ENCODE measurements around the gene NELL1. TPM values are rescaled to one million over a fixed set of nuclear protein-coding genes. Genes with fewer than 3 reads are reported as not detected.

Gene NELL1
- total RNA-seq, 2 experiments from 2014 or later: not detected

DNA sequence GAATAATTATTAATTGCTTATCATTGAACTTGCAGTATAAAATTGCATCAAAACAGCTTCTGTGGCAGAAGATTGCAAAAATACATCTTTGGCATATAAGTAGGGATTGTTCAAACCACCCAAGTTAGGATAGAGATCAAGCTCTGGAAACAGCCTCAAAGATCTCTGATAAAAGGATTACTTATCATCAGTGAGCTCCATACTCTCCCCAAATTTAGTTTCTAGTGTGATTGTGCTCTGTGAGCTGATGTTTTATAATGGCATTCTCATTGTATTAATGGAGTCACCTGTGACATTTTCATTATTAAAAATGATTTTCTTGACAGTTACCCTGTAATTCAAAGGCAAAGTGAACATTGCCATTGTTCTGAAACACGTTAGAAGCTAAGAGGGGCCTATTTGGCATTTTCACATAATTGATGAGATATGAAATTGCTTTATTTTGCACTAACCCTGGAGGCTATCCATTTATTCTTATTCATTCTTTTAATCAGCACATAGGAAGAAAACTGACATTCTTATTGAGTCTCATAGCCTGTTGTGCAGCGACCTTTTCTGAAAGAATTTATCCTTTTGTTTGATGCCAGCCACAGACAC, 897.2 kb downstream of the NELL1 start:
- intact Hi-C loops (cut with DNase I, micrococcal nuclease): no loop called here
- no peak for ATAC-seq (ENCODE audit: poor library complexity)

DNA sequence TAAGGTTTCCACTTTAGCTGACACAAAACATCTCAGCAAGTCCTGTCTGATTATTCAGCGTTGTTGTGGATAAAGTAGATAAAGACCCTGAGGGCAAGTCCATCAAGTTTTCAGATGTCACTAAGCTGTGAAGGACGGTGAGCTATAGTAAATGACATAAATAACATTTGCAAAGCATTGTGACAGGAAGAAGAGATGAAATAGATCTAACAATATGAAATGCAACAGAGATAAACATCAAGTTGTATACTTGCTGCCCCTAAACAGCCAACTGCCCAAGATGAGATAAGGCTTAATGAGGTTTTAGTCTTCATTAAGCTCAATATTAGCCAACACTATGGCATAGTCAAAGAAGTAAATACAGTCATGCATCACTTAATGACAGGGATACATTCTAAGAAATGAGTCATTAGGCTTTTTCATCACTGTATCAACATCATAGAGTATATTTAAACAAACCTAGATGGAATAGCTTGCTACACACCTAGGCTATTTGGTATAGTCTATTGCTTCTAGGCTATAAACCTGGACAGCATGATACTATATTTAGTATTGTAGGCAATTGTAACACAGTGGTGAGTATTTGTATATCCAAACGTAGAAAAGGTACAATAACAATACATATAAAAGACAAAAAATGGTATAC, 898.4 kb downstream of the NELL1 start:
- no peak for ATAC-seq (ENCODE audit: poor library complexity)
- Mint-ChIP-seq H3K27me3 (no peaks in the 10 kb centered on the region), H3K4me1 (ENCODE audit: low read depth) (no peaks in the 10 kb centered on the region), H3K36me3 (ENCODE audit: low read depth) (no peaks in the 10 kb centered on the region), H3K4me3 (no peak overlapping the region), H3K27ac (no peak overlapping the region), H3K9me3 (peaks cover 5% of the 10 kb centered on the region)
- TF ChIP-seq, protein P1, sequence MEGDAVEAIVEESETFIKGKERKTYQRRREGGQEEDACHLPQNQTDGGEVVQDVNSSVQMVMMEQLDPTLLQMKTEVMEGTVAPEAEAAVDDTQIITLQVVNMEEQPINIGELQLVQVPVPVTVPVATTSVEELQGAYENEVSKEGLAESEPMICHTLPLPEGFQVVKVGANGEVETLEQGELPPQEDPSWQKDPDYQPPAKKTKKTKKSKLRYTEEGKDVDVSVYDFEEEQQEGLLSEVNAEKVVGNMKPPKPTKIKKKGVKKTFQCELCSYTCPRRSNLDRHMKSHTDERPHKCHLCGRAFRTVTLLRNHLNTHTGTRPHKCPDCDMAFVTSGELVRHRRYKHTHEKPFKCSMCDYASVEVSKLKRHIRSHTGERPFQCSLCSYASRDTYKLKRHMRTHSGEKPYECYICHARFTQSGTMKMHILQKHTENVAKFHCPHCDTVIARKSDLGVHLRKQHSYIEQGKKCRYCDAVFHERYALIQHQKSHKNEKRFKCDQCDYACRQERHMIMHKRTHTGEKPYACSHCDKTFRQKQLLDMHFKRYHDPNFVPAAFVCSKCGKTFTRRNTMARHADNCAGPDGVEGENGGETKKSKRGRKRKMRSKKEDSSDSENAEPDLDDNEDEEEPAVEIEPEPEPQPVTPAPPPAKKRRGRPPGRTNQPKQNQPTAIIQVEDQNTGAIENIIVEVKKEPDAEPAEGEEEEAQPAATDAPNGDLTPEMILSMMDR (IDR thresholded peaks at IDR 0.05): no peak
- Histone ChIP-seq H3K9me3 (ENCODE audit: control insufficient read depth in 1 of 2, insufficient read depth in 1 of 2, low read length in 2 of 2) (no peaks in the 10 kb centered on the region), H3K27ac (ENCODE audit: low read depth in 1 of 2, low read length in 2 of 2) (no peak overlapping the region), H3K36me3 (ENCODE audit: insufficient read depth, low read length) (no peaks in the 10 kb centered on the region), H3K4me1 (ENCODE audit: insufficient read depth, low read length) (no peaks in the 10 kb centered on the region), H3K4me3 (ENCODE audit: low read length) (no peak overlapping the region), H3K27me3 (ENCODE audit: control insufficient read depth in 1 of 2, insufficient read depth in 2 of 2, low read length in 2 of 2) (no peaks in the 10 kb centered on the region)
- POLR2A ChIA-PET: no interaction called here
- intact Hi-C loops (cut with DNase I, micrococcal nuclease): no loop called here
- DNase-seq: no peak
- CTCF ChIA-PET: no interaction called here

More for the DNA sequence above, 897.2 kb downstream of the NELL1 start:
- no peak for DNase-seq
- Histone ChIP-seq H3K27ac (ENCODE audit: low read depth in 1 of 2, low read length in 2 of 2) (no peak overlapping the region), H3K27me3 (ENCODE audit: control insufficient read depth in 1 of 2, insufficient read depth in 2 of 2, low read length in 2 of 2) (no peaks in the 10 kb centered on the region), H3K9me3 (ENCODE audit: control insufficient read depth in 1 of 2, insufficient read depth in 1 of 2, low read length in 2 of 2) (no peaks in the 10 kb centered on the region), H3K4me1 (ENCODE audit: insufficient read depth, low read length) (no peaks in the 10 kb centered on the region), H3K36me3 (ENCODE audit: insufficient read depth, low read length) (no peaks in the 10 kb centered on the region), H3K4me3 (ENCODE audit: low read length) (no peak overlapping the region)
- Mint-ChIP-seq H3K4me1 (ENCODE audit: low read depth) (no peaks in the 10 kb centered on the region), H3K36me3 (ENCODE audit: low read depth) (no peaks in the 10 kb centered on the region), H3K9me3 (peaks cover 5% of the 10 kb centered on the region), H3K27ac (no peak overlapping the region), H3K4me3 (no peak overlapping the region), H3K27me3 (no peaks in the 10 kb centered on the region)
- ChIA-PET POLR2A (no interaction called here), CTCF (no interaction called here)
- TF ChIP-seq, protein P1 (IDR thresholded peaks at IDR 0.05): no peak

DNA sequence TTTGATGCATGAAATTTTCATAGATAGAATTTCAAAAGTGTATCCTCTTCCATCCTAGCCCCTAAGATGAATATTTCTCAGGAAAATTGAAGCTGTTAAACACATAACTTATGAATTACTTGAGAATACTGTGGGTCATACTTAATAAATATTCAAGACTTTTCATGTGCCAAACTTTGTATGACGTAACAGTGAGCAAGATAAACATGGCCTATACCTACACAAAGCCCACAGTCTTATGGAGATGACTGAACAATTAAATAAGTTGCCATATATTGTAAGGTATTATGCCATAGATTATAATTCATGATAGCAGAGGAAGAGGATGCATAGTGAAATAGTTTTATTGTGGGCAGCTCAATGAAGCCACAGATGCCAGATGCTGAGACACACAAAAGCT, 902.8 kb downstream of the NELL1 start:
- H3K9me3 Mint-ChIP-seq: peaks cover 2% of the 10 kb centered on the region
- no peak overlapping the region for H3K4me3 ChIP-seq (ENCODE audit: low read length)
- TF ChIP-seq, protein P1 (IDR thresholded peaks at IDR 0.05): no peak
- DNase-seq (no peak), ATAC-seq (ENCODE audit: poor library complexity) (no peak)
- no peak overlapping the region for H3K27ac Mint-ChIP-seq
- no peaks in the 10 kb centered on the region for H3K36me3 Mint-ChIP-seq (ENCODE audit: low read depth)
- H3K27me3 ChIP-seq (ENCODE audit: control insufficient read depth in 1 of 2, insufficient read depth in 2 of 2, low read length in 2 of 2): no peaks in the 10 kb centered on the region
- POLR2A ChIA-PET: no interaction called here
- H3K27ac ChIP-seq (ENCODE audit: low read depth in 1 of 2, low read length in 2 of 2): no peak overlapping the region
- H3K4me3 Mint-ChIP-seq: no peak overlapping the region
- CTCF ChIA-PET: no interaction called here
- no peaks in the 10 kb centered on the region for H3K4me1 ChIP-seq (ENCODE audit: insufficient read depth, low read length)
- H3K36me3 ChIP-seq (ENCODE audit: insufficient read depth, low read length): no peaks in the 10 kb centered on the region
- H3K27me3 Mint-ChIP-seq: no peaks in the 10 kb centered on the region
- H3K9me3 ChIP-seq (ENCODE audit: control insufficient read depth in 1 of 2, insufficient read depth in 1 of 2, low read length in 2 of 2): no peaks in the 10 kb centered on the region
- no peaks in the 10 kb centered on the region for H3K4me1 Mint-ChIP-seq (ENCODE audit: low read depth)
- intact Hi-C loops (cut with DNase I, micrococcal nuclease): no loop called here
